WERI-Rb-1 (cell line): Measurements from ENCODE around the gene SYS1.
"Not testable (repeated sequence)": the region's sequence is repeated elsewhere in the genome, so short reads cannot be mapped to it uniquely, and the experiment has no call there.

Source experiments
- DNase-seq: peaks from one replicate; pipeline ENCODE4 v3.0.0-alpha.2; 2020
- H3K27ac ChIP-seq: fragments of 250-450 bp; sonication (Bioruptor Pico); 2 replicates; pipeline ENCODE4 v1.5.1; 2020; ENCODE audit warnings: mild to moderate bottlenecking, moderate library complexity
- H3K27me3 ChIP-seq: fragments of 250-450 bp; sonication (Bioruptor Pico); 2 replicates; pipeline ENCODE4 v1.5.1; 2021; ENCODE audit warnings: mild to moderate bottlenecking, low read depth, moderate library complexity; ENCODE audit not compliant: insufficient read depth, severe bottlenecking
- H3K36me3 ChIP-seq: fragments of 250-450 bp; sonication (Bioruptor Pico); 2 replicates; pipeline ENCODE4 v1.5.1; 2020; ENCODE audit warnings: mild to moderate bottlenecking, moderate library complexity
- H3K4me3 ChIP-seq: 2 replicates; pipeline ENCODE4 v1.5.1; 2011; ENCODE audit warnings: low read depth, mild to moderate bottlenecking, control low read depth, low read length
- H3K9me3 ChIP-seq: fragments of 250-450 bp; sonication (Bioruptor Pico); 2 replicates; pipeline ENCODE4 v1.5.1; 2021; ENCODE audit warnings: mild to moderate bottlenecking, moderate library complexity; ENCODE audit not compliant: severe bottlenecking
- CTCF ChIP-seq: IDR thresholded peaks from 2 replicates; pipeline ENCODE4 v1.5.1; 2011; ENCODE audit warnings: low read depth, mild to moderate bottlenecking, control low read depth, inconsistent platforms, low read length

The SYS1 gene

GRCh38 chr20:45350217-45350616 is 12.7 kb upstream of the SYS1 start:
- no peak for DNase-seq
- Histone ChIP-seq H3K27me3 (no peaks in the 10 kb centered on the region), H3K4me3 (no peak overlapping the region), H3K36me3 (no peaks in the 10 kb centered on the region; the same call in 1 of the 2 replicates), H3K9me3 (no peaks in the 10 kb centered on the region), H3K27ac (no peak overlapping the region)
- no peak for TF ChIP-seq CTCF

GRCh38 chr20:45350795-45351194 is 12.2 kb upstream of the SYS1 start:
- not testable (repeated sequence) for H3K9me3 ChIP-seq, H3K27me3 ChIP-seq, H3K4me3 ChIP-seq, H3K36me3 ChIP-seq, DNase-seq, H3K27ac ChIP-seq

GRCh38 chr20:45352729-45353128 is 10.2 kb upstream of the SYS1 start:
- no peak overlapping the region for H3K27ac ChIP-seq
- H3K9me3 ChIP-seq = no peaks in the 10 kb centered on the region
- no peaks in the 10 kb centered on the region; the same call in 1 of the 2 replicates for H3K36me3 ChIP-seq
- no peak for DNase-seq
- H3K27me3 ChIP-seq = no peaks in the 10 kb centered on the region
- H3K4me3 ChIP-seq = no peak overlapping the region
- no peak for TF ChIP-seq CTCF

GRCh38 chr20:45353746-45354145 is 9.2 kb upstream of the SYS1 start:
- Histone ChIP-seq H3K9me3 (no peaks in the 10 kb centered on the region), H3K4me3 (no peak overlapping the region), H3K27ac (no peak overlapping the region), H3K27me3 (no peaks in the 10 kb centered on the region), H3K36me3 (no peaks in the 10 kb centered on the region)
- TF ChIP-seq CTCF = no peak
- no peak for DNase-seq

GRCh38 chr20:45354423-45355208 is 8.3 kb upstream of the SYS1 start:
- H3K9me3 ChIP-seq = no peaks in the 10 kb centered on the region
- H3K27ac ChIP-seq = no peak overlapping the region
- no peaks in the 10 kb centered on the region for H3K27me3 ChIP-seq
- no peak for DNase-seq
- H3K36me3 ChIP-seq = no peaks in the 10 kb centered on the region
- no peak overlapping the region for H3K4me3 ChIP-seq
- TF ChIP-seq CTCF = no peak

- no peak for TF ChIP-seq CTCF
- no peaks in the 10 kb centered on the region for H3K27me3 ChIP-seq
- no peak overlapping the region for H3K4me3 ChIP-seq
- DNase-seq = no peak
- no peak overlapping the region for H3K27ac ChIP-seq
- H3K36me3 ChIP-seq = no peaks in the 10 kb centered on the region
- no peaks in the 10 kb centered on the region for H3K9me3 ChIP-seq
Measured at GRCh38 chr20:45355209-45356084, 7.5 kb upstream of the SYS1 start.
